GM19099 (cell line): ENCODE measurements around the gene MMP25.

Experiments
- POLR2A ChIP-seq: IDR thresholded peaks from 3 replicates; pipeline ENCODE4 v1.6.1; 2011; ENCODE audit warnings: low read depth; ENCODE audit not compliant: insufficient read length; ENCODE audit errors: extremely low read depth

MMP25 gene

DNA sequence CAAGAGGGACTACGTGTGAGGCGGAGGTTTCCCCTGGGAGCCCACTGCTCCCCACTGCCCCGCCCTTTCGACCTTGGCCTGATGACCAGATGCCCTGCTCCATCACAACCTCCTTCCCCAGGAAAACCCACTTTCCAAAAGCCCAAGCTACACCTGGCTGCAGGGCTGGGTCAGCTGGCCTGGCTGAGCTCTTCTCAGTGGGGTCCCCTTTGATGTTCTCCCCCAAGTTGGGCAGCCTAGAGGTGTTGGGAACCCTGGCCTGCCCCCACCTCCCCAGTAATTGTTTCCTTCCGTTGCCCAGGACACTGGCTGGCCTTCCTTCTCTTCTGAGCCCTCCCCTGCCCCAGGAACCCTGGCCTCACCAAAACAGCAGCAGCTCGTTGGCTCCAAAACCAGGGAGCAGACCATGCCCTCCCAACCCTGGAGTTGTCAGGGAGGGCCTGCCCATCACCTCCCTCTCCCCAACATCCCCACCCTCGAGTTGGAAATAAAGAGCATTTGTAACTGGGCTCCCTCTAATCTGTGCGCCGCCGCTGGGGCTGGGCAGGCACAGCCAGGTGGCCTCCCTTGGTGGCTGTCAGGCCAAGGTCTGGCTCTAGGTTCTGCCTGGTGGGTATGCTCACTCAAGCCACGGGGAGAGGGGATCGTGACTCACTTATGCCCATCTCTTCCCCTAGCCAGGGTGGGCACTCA, 32.2 kb upstream of the MMP25 start:
- no peak for TF ChIP-seq POLR2A

DNA sequence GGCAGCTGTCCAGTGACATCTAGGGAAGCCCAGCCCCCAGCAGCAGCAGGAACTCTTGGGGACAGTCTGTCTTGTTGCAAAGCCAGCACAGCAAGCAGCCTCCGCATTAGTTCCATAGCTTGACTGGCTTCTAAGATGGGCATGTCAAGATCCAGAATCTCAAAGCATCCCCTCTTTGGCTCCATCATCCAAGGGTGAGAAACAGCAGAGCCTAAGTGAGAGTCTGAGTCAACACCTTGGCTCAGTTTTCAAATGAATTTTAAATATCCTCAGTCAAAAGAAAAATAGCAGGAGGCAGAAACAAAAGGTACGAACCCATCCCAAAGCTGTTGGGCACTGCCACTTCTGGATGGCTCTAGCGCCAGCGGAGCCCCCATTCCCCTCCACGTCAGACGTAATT, 31.4 kb upstream of the MMP25 start:
- TF ChIP-seq POLR2A, result no peak

DNA sequence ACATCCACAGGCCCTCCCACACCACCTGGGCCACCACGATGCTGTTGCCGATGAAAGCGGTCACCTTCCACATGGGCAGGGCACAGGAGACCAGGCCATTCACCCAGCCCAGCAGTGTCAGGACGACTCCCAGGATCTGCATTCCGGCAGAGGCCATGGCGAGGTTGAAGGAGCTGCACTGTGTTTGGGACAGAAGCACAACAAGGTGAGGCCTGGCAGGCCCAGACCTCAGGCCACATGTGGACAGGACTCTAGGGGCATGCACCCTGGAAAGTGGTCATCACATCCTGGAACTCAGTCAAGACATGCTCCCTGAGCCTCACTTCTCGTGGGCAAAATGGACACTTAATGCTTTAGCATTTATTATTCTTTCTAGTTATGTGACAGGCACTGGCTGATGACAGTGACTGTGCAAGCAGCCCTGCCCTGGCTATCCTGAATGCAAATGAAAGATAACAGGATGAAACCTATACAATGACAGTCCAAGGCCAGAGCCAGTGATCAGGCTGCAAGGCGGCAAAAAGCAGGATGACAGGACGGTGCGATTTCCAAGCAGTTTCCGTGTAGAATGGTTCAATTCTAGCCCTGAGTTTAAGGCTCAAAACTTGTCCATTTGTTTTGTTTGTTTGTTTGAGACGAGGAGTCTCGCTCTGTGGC, 30.4 kb upstream of the MMP25 start:
- no peak for TF ChIP-seq POLR2A

DNA sequence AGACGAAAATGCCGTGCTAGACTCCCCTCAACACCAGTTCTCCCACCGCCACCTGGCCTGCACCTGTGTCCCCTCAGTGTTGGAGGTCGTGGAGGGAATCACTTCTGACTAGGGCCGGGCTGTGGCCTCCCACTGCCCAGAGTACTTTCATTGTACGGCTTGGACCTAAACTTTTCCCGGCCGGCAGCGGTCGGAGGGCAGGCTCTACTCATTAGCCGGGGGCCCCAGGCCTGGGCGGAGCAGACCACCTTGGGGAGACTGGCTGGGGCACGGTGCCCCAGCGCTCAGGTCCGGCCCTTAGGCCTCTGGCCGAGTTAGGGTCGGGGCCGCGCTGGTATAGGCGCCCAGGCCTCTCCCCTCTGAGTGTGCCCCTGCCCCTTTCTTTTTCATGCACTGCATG, 29.0 kb upstream of the MMP25 start:
- TF ChIP-seq POLR2A, result no peak

DNA sequence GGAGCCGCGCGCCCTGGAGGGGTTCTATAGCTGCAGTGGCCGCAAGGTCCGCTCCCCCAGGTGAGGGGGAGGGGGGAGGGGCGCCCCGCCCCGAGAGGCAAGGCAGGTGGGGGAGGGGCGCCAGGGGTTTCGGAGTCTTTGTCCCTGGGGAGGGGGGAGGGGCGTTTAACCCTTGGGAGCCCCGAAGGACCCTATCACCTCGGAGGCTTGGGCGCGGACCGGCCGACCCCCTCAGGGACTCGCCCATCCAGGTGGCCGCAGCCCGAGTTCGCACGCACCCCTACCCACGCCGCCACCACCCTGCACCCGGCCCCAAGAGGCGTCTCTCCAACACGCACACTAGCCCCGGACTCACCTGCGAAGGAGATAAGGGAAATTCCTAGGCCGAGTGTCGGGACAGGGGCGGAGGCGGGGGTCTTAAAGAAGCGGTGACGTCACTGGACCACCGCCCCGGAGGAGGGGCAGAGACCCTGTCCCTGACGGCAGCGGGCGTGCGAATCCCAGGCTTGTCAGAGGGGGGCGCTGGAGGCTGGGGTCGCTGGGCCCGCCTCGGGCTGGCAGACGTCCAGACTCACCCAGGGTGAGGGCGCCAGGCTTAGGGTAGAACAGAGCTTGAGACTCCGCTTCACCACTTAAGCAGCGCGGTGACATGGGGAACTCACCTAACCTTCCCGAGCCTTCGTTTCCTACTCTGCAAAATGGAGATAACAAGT, 28.4 kb upstream of the MMP25 start, which contains the start of gene CLDN6:
TSS of gene CLDN6 (minus strand) at position 390 of the 713 bp plus-strand sequence. CDS start 2,162 bp downstream, outside the sequence.
- TF ChIP-seq POLR2A, result no peak

DNA sequence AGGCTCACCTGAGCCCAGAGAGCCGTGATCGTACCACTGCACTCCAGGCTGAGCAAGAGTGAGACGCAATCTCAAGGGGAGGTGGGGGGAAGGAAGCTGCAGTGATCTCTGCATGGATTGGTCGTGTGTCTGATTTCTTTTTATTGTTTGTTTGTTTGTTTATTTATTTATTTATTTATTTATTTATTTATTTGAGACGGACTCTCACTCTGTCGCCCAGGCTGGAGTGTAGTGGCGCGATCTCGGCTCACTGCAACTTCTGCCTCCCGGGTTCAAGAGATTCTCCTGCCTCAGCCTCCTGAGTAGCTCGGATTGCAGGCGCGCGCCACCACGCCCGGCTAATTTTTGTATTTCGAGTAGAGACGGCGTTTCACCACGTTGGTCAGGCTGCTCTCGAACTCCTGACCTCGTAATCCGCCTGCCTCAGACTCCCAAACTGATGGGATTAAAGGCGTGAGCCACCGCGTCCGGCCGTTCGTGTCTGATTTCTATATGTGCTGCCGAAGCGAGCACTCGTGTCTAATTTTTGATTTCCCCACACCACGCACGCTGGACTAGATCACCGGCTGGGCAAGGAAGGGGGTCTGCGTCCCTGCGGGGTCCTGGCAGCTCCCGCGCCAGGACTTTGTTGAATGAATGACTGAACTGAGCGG, 26.6 kb upstream of the MMP25 start:
- TF ChIP-seq POLR2A, result no peak

DNA sequence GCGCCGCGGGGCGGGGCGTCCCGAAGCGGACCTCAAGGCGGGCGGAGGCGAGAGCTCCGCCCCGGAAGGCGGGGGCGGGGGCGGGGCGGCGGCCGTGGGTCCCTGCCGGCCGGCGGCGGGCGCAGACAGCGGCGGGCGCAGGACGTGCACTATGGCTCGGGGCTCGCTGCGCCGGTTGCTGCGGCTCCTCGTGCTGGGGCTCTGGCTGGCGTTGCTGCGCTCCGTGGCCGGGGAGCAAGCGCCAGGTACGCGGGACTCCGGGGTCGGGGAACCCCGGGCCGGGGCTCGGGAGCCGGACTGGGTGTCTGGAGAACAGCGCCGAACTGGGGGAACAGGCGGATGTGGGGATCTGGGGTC, 26.1 kb upstream of the MMP25 start, which contains the start of gene TNFRSF12A:
TSS of gene TNFRSF12A (plus strand) at position 122 of the 357 bp plus-strand sequence. CDS start at position 152, 30 bp downstream.
- TF ChIP-seq POLR2A, result peak; percentile 81

DNA sequence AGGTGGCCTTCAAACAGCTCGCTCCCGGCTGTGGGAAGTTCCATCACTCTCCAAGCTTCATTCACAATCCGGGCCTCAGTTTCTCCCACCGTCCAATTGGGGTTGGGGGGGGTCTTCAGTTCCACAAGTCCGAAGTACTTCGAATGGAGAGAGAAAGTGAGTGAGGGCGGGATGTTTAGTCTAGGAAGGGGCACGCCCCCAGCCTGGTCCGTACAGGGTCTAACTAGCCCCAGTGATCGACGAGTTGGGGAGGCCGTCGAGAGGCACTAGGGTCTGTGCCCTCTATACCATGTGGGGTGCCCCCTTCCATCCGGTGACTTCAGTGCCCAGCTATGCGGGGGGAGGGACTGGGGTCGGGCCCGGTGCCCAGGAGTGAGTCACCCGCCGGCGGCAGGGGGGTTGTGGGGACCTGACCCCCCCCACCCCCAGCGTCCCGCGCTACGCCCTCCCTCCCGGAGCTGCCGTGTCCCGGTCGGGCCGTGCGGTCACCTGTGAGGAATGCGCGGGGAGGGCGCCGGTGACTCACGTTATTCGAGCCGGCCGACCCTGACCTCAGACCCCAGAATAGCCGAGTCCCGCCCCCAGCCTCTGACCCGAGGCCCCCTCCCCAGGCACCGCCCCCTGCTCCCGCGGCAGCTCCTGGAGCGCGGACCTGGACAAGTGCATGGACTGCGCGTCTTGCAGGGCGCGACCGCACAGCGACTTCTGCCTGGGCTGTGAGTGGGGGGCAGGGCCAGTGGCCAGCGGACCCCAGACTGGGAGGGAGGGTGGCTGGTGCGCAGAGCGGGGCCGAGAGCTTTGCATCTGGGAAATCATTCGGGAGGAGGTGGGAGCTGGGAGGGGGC, 25.5 kb upstream of the MMP25 start:
- no peak for TF ChIP-seq POLR2A

DNA sequence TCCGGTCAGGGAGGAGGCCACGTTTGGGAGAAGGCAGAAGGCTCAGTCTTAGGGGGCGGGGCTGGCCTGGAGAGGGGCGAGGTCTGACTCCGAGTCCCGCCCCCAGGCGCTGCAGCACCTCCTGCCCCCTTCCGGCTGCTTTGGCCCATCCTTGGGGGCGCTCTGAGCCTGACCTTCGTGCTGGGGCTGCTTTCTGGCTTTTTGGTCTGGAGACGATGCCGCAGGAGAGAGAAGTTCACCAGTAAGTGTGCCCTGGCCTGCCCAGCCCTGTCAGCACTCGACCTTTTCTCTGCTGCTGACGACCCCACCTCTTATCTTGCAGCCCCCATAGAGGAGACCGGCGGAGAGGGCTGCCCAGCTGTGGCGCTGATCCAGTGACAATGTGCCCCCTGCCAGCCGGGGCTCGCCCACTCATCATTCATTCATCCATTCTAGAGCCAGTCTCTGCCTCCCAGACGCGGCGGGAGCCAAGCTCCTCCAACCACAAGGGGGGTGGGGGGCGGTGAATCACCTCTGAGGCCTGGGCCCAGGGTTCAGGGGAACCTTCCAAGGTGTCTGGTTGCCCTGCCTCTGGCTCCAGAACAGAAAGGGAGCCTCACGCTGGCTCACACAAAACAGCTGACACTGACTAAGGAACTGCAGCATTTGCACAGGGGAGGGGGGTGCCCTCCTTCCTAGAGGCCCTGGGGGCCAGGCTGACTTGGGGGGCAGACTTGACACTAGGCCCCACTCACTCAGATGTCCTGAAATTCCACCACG, 24.7 kb upstream of the MMP25 start:
- no peak for TF ChIP-seq POLR2A

DNA sequence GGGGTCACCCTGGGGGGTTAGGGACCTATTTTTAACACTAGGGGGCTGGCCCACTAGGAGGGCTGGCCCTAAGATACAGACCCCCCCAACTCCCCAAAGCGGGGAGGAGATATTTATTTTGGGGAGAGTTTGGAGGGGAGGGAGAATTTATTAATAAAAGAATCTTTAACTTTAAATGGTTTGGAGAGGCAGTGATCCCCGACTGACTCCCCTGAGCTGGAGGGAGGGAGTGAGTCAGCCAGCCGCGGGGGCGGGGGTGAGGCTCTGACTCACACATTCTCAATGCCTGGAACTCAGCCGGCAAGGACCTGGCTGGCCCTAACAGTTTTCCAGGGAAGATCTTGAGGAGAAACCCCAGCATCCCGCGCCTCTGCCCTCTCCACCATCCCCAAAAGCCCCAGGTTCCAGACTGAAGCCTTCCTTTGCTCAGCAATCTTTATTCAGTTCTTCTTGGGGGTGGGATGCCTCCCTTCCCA, 24.1 kb upstream of the MMP25 start:
- TF ChIP-seq POLR2A, result no peak

DNA sequence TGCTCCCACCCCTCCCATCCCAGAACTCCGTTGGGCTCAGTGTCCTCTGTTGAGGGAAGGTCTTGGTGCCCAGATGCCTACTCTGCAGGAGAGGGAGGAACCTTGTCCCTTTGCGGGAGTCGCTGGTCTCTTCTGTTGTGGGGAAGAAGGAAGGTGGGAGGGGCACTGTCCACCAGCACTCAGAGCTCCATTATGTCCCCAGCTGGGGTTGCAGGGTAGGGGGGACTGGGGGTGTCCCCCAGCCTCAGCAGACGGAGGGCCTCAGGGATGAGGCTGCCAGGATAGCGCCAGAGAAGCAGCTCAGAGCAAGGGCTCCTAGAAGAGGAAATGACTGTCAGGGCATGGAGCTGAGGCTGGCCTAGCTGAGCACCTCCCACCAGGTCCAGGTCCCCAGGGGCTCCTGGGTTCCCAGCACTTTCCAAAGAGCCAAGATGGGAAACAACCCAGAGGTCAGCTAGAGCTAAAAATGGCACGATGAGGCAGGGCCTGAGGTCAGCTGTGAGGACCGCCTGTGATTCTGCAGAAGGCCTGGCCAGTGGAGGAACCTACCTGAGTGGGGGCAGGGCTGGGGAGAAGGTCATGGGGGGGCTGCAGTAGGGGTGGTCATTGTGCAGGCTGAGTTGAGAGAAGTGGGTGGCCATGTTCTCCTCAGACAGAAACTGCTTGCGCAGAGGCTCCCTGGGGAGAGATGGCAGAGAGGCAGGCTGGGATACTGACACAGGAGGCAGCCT, 23.5 kb upstream of the MMP25 start:
- no peak for TF ChIP-seq POLR2A

DNA sequence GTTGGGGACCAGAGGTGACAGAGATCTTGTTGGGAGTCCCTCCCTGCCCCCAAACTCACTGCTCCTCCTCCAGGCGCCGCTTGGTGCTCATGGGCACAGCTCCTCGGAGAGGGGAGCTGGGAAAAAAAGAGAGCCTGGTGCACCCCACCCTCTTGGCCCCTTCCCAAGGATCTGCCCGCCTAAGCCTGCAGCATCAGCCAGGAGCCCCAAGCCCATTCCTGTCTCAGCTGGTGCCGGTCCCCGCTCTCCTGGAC, 23.0 kb upstream of the MMP25 start:
- no peak for TF ChIP-seq POLR2A
